GM19099 (cell line): Measurements from ENCODE around the gene ITPKA.

Source experiments
- POLR2A ChIP-seq: IDR thresholded peaks from 3 replicates; pipeline ENCODE4 v1.6.1; 2011; ENCODE audit warnings: low read depth; ENCODE audit not compliant: insufficient read length; ENCODE audit errors: extremely low read depth

ITPKA gene

DNA sequence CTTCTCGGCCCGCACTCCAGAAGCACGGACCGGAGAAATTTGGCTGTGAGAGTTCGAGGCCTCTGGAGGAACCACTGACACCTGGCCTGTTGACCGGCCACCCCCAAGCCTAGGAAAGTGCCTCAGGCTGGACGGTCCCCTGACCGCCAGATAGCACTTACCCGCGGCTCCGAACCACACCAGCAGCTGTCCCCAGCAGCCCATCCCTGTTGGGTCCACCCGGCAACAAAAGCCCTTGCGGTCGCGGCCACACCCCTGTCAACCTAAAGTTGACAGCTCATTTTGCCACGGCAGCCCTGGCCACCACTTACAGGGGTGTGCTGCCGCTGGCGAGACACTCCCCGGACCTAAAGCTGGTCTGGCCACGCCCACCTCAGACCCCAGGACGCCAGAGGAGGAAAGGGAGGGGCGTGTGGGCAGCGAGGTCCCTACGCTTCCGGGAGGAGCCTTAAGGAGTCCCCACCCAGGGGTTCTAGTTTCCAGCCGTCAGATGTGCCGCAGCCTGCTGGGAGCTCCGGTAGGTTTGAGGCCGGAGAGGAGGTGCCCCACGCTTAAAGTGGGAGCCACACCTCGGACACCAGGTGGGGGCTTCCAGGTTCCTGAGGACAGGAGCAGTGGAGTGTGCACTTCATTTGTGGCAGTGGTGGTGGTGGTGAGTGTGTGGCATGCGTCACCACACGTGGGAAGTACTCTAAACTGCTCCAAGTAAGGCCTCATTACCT lies 20.0 kb downstream of the ITPKA start, which contains the start of gene LTK:
Gene LTK (minus strand): TSS at position 322 of the 722 bp plus-strand sequence. CDS start 118 bp downstream, at position 204.
- TF ChIP-seq POLR2A = no peak

DNA sequence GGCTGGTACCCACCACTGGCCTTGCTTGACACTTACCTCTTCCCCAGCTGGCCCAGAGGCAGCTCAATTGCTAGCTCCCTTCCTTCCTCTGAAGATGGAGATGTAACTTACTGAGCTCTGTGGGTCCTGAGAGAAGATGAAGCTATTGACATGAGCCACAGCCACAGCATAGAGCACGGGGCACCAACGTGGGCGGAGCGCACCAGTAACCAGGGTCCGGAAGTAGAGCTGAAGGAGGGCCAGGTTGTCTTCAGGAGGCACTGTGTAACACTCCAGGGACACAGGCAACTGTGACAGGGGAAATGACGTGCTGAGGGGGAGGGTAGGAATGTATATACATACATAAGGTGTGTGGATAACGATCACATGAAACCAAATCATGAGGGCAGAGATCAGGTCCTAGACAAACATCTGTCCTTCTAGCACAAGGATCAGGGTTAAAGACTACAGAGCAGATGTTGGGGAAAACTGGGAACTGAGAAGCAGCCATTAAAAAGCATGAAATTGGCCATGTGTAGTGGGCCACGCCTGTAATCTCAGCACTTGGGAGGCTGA lies 24.3 kb downstream of the ITPKA start:
- TF ChIP-seq POLR2A = no peak

DNA sequence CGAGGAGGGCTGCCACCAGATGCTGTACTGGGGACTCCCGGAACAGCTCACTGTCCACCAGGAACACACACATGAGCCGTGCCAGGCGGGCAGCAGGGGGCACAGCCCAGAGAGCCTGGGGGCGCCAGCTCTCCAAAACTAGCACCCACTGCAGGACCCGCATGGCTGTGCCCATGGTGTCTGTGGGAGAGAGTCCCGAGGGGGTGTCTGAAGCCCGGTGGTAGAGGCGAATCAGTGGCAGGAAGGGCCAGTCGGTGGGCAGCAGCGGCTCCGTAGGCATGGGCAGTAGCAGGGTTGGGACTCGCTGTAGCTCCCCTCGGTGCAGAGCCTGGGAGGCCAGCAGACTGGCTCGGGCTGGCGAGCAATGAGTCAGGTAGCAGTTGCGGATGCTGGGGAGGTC lies 27.0 kb downstream of the ITPKA start:
- no peak for TF ChIP-seq POLR2A

DNA sequence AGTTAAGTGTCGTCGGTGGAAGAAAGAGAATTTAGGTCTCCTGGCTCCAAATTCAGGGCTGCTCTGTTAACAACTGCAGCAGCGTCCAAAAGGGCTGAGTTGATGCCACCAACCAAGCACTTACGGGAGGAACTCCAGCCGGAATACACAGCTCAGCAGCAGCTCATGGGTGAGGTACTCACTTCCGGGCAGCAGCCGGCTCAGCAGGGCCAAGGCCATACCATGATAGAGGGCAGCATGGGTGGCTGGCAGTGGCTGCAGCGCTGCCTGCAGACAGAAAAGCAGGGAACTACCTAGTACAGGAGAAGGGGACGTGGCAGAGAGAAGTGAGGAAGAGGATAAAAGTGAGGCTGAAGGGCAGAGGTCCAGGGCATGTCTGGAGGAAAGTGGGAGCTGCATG lies 27.9 kb downstream of the ITPKA start:
- TF ChIP-seq POLR2A = no peak

DNA sequence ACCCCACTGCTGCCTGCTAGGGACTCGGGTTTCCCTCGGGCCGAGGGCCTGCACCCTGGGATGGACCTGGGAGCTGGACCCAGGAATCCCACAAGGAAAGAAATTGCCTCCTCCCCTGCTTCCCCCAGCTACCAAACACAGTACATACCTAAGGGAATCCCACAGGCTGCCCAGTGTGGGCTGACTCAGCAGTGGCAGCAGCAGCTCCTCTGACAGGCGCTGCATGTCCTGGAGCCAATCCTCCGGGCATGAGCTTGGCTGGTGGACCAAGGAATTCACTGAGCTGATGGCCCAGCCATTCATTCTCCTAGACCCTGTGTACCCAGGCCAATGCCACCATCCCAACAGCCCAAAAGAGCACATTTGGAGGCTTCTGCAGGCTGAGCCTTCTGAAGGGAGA lies 29.4 kb downstream of the ITPKA start:
- no peak for TF ChIP-seq POLR2A

DNA sequence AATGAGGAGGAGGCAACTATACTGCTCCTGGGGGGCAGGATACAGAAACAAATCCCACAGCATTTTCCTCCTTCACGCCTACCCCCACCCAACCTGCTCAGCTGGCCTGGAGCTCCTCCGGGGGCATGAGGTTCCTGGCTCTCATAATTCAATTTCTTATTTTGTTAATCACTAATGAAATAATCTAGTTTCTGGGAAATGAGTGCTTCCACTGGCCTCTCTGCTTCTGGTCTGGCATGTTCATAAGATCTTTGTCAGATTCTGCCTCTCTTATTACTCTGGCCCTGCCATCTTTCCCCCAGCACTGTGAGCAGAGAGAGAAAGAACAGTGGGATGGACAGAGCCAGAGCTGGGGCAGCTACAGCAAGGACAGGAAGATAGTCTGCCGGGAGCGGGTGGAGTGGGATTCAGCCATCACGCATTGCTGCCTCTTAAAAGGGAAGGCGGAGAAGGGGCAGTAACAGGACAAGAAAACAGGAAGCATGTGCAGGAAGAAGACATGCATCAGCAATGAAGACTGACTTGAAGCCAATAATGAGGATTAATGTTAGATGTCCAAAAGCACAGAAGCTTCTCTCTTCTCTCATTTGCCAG lies 36.8 kb downstream of the ITPKA start:
- TF ChIP-seq POLR2A = no peak

DNA sequence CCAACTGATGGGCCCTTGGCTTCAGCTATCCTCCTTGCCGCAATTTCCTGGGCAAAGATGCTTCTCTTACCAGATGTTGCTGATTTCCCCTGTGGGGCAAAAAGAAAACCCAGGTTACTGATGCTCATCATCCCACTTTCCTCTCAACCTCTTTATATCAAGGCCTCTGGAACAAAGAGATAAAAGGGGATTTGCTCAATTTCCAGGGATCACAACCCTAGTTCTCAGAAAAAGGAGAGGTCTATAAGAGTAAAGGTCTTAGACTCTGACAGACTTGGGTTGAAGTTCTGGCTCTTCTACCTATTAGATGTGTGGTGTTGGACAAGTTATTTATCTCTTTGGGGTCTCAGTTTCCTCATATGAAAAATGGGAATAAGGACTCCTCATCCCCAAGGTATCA lies 41.9 kb downstream of the ITPKA start:
- no peak for TF ChIP-seq POLR2A

DNA sequence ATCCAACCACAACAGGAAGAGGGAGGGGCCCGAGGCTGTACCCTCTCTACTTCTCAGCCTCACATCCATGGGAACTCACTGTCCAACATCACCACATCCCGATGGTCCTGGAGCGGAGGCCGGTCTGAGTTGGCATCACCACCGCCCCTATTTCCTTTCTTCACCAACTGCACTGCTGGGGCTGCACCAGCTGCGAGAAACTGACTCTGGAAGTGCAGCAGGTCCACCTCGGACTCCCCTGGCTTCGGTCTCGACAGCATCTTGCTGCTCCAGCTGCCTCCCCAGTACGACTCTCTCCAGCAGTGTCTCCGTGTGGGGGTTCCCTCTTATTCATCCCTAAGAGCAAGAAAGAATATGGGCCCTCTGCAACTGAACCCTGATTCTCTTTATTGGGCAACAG lies 43.2 kb downstream of the ITPKA start:
- TF ChIP-seq POLR2A = no peak

DNA sequence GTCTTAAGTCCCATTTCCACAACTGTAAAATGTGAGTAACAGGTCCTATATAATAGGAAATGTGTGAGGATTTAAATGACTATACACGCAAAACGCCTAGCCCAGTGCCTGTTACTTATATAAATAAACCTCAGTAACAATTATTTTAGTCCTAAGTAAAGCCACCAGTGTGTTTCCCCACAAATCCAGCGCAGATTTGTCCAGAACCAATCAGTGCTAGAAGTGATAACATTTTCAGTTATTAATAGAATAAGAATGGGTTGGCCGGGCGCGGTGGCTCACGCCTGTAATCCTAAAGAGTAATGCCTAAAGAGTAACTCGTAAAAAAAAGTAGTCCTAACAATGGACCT lies 49.8 kb downstream of the ITPKA start:
- TF ChIP-seq POLR2A = no peak

DNA sequence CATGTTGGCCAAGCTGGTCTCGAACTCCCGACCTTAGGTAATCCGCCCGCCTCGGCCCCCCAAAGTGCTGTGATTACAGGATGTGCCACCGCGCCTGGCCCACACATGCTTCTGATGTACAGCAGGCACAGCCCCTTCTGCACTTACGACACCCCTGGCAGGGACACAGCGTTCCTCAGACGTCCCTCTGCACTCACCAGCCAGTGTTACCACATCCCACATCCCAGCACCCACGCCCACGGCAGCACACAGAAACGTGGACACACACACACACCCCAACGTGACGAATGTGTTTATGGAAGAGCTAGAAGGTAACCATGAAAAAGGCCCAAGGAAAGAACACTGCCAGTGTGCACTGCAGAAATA lies 51.0 kb downstream of the ITPKA start:
- TF ChIP-seq POLR2A = no peak

DNA sequence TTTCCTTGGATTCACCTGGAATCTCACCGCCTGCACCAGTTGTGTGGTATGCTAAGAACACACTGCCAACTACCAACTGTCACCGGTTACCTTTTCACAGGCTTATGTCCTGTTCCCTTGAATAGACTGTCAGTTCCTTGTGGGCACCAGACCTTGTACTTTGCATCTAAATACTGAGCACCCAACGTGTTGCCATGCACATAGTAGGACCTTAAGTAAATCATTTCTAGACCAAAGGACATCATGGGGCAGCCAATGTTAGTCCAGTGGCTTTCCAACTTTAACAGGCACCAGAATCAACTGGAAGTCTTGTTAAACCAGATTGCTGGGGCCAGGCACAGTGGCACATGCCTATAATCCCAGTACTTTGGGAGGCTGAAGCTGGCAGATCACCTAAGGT lies 51.5 kb downstream of the ITPKA start:
- TF ChIP-seq POLR2A = no peak

DNA sequence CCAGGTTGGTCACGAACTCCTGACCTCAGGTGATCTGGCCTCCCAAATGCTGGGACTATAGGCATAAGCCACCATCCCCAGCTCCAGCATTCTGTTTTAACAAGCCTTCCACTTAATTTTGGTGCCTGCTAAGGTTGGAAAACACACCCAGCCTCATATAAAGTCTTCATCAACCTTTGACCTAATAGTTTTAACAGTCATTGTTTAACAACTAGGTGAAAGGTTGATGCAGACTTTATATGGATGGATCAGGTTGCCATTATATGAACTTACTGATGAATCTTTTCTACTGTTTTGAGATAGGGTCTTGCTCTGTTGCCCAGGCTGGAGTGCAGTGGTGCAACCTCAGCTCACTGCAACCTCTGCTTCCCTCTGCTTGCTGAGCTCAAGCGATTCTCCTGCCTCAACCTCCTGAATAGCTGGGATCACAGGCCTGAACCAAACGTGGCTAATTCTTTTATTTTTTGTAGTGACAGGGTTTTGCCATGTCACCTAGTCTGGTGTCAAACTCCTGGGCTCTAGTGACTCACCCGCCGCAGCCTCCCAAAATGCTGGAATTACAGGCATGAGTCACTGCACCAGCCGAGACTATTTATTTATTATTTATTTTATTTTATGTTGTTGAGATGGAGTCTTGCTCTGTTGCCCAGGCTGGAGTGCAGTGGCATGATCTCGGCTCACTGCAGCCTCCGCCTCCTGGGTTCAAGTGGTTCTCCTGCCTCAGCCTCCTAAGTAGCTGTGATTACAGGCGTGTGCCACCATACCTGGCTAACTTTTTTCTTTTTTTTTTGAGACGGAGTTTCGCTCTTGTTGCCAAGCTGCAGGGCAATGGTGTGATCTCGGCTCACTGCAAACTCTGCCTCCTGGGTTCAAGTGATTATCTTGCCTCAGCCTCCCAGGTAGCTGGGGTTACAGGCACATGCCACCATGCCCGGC lies 53.4 kb downstream of the ITPKA start:
- TF ChIP-seq POLR2A = no peak

DNA sequence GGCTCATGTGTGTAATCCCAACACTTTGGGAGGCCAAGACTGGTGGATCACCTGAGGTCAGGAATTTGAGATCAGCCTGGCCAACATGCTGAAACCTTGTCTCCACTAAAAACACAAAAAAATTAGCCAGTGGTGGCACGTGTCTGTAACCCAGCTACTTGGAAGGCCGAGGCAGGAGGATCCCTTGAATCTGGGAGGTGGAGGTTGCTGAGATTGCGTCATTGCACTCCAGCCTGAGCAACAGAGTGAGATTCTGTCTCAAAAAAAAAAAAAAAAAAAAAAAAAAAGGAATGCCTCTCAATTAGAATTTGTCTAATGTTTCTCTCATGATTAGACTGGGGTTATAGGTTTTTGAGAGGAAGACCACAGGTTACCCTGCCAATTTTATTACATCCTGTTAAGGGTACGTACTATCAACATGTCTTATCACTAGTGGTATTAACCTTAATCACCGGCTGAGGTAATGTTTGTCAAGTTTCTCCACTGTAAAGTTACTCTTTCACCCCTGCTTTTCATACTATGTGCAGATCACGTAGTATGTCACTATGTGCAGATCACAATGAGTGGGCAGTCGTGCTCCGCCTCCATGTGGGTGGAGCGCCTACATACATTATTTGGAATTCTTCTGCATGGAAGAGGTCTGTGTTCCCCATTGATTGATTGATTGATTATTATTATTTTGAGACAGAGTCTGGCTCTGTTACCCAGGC lies 56.5 kb downstream of the ITPKA start:
- TF ChIP-seq POLR2A = no peak
